Measurements from ENCODE around the gene CSNK1E.
A peak's percentile ranks its signal among the peaks of the same experiment; 100 is the strongest.

Gene CSNK1E

DNA sequence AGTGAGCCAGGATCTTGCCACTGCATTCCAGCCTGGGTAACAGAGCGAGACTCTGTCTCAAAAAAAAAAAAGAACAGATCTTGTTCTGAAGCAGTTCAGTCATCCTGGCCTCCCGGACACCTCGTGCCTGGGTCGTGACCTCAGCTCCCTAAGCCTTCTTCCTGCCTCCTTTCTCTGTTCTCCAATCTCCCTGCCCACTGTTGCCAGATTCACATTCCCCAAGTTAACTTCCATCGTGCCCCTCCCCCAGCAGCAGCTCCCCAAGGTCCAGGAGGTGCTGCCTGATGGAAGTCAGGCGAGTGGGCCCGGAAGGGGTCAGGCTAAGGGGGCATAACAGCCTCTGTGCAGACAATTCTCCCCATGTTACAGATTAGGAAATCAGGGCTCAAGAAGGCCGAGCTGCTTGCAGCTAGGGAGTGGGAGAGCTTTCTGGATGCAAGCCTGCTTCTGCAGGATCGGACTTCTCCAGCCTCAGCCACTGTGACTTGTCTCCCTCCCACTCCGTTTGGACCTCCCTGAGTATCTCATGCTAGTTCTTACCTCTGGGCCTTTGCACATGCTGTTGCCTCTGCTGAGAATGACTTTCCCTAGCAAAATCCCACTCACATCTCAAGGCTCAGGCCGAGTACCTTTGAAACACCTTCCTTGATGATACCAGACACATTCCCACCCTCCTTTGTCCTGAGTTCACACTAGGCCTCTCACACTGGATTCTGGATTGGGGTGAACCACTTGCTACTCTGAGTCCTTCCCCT is 30.1 kb downstream of the CSNK1E start:
- no peak for DNase-seq (ENCODE audit: low read depth)
- no peak overlapping the region for H3K4me3 ChIP-seq (replicated peaks; ENCODE audit: low read depth, low read length)
- TF ChIP-seq, protein P1, sequence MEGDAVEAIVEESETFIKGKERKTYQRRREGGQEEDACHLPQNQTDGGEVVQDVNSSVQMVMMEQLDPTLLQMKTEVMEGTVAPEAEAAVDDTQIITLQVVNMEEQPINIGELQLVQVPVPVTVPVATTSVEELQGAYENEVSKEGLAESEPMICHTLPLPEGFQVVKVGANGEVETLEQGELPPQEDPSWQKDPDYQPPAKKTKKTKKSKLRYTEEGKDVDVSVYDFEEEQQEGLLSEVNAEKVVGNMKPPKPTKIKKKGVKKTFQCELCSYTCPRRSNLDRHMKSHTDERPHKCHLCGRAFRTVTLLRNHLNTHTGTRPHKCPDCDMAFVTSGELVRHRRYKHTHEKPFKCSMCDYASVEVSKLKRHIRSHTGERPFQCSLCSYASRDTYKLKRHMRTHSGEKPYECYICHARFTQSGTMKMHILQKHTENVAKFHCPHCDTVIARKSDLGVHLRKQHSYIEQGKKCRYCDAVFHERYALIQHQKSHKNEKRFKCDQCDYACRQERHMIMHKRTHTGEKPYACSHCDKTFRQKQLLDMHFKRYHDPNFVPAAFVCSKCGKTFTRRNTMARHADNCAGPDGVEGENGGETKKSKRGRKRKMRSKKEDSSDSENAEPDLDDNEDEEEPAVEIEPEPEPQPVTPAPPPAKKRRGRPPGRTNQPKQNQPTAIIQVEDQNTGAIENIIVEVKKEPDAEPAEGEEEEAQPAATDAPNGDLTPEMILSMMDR (IDR thresholded peaks at IDR 0.05; ENCODE audit: low read length, missing control alignments), result no peak

DNA sequence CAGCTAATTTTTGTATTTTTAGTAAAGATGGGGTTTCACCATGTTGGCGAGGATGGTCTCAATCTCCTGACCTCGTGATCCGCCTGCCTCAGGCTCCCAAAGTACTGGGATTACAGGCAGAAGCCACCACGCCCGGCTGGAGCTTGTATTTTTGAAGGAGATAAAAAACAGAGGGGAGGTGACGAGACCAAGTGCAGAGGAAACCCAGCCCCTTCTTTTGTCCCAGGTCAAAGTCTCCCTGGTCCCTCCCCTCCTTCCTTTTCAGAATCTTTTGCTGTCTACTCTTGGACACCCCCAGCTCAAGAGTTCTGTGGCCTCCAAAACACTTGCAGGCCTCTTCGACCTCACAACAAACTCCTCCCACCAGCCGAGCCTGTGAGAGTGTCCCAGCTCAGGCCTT is 32.2 kb downstream of the CSNK1E start:
- TF ChIP-seq, protein P1 (IDR thresholded peaks at IDR 0.05; ENCODE audit: low read length, missing control alignments), result no peak
- H3K4me3 ChIP-seq (replicated peaks; ENCODE audit: low read depth, low read length), result no peak overlapping the region
- no peak for DNase-seq (ENCODE audit: low read depth)

DNA sequence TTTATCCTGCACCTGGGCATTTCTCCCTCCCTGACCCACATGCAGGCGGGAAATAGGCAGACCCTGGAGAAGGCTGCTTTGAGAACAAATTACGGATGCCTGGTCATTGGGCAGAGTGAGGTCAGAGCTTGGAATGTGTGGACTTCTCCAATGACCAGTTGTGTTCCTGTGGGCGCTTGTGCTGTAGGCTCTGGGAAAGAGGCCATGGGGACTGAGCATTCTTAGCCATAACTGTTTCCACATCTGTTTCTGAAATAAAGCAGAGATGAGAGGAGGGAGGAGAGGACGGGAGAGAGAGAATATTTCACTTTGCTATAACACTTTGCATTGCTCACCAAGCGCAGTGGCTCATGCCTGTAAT is 33.2 kb downstream of the CSNK1E start:
- TF ChIP-seq, protein P1 (IDR thresholded peaks at IDR 0.05; ENCODE audit: low read length, missing control alignments), result no peak
- H3K4me3 ChIP-seq (replicated peaks; ENCODE audit: low read depth, low read length), result no peak overlapping the region
- DNase-seq (ENCODE audit: low read depth), result peak; percentile 79

DNA sequence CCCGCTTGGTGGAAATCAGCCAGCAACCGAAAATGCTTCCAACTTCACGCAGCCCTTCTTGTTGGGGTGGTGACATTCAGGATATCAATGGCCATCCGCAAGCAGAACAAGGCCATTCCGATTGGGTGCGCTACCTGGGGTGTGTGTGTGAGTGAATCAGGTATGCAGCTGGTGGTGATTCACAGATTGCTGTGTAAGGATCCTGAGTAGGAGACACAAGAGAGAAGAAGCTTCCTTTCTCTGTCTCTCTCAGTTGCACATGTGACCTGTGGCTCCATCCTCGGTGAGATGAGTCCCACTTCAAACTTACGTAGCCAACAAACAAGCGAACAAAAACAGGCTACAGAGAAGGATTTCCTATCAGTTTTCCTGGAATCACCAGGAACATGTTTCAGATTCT is 34.8 kb downstream of the CSNK1E start:
- no peak overlapping the region for H3K4me3 ChIP-seq (replicated peaks; ENCODE audit: low read depth, low read length)
- TF ChIP-seq, protein P1 (IDR thresholded peaks at IDR 0.05; ENCODE audit: low read length, missing control alignments), result no peak
- no peak for DNase-seq (ENCODE audit: low read depth)

DNA sequence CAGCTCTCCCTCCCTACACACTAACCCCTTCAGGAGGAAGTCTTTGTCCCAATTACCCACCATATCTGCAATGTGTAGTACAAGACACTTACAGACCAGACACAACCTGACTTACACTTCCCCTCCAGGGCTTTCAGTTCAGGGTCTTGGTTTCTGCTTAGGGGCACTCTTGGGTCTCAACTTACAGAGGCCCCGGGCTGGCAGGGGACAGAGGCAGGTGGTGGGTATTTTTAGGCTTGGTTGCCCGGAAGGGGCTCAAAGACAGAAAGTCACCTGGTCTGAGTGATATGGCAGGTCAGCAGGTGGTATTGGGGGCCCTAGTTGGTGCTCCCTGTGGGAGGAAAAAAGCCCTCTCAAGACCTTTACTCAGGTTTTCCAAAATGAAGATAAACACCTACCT is 41.1 kb downstream of the CSNK1E start:
- TF ChIP-seq, protein P1 (IDR thresholded peaks at IDR 0.05; ENCODE audit: low read length, missing control alignments), result no peak
- no peak for DNase-seq (ENCODE audit: low read depth)

DNA sequence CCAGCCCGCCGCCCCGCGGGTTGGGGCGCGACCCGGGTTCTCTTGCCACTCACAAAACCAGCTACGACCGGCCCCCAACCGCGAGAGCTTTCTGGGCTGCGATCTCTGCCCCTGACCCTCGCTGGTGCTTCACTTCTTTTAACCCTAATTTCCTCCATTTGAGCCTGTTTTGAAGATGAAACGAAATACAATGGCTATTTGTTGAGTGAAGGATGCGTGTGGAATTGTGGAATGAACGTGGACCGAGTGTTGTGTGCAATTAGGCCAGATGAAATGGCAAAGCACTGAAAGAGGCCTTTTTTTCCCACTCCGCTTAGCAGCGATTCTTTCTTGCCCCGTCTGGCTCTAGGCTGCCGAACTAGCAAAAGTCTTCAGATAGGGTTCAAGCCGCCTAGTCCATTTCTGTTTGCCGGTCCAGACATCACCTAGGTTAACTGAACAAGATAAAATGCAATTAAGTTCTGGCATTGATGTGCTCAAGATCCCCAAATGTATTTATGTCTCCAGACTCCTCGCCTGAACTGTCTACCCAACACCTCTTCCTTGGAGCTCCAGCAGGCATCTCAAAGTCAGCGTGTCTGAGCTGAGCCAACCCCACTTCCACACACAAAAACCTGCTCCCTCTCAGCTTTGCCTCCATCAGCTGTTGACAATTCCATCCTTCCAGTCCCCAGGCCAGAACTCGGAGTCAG is 44.0 kb downstream of the CSNK1E start:
- TF ChIP-seq, protein P1 (IDR thresholded peaks at IDR 0.05; ENCODE audit: low read length, missing control alignments), result no peak
- no peak for DNase-seq (ENCODE audit: low read depth)
- peak overlapping the region; percentile 60 for H3K4me3 ChIP-seq (replicated peaks; ENCODE audit: low read depth, low read length)

More for the DNA sequence above, 41.1 kb downstream of the CSNK1E start:
- H3K4me3 ChIP-seq (replicated peaks; ENCODE audit: low read depth, low read length), result no peak overlapping the region
